ENCODE measurements around the gene CPN1.

DNA sequence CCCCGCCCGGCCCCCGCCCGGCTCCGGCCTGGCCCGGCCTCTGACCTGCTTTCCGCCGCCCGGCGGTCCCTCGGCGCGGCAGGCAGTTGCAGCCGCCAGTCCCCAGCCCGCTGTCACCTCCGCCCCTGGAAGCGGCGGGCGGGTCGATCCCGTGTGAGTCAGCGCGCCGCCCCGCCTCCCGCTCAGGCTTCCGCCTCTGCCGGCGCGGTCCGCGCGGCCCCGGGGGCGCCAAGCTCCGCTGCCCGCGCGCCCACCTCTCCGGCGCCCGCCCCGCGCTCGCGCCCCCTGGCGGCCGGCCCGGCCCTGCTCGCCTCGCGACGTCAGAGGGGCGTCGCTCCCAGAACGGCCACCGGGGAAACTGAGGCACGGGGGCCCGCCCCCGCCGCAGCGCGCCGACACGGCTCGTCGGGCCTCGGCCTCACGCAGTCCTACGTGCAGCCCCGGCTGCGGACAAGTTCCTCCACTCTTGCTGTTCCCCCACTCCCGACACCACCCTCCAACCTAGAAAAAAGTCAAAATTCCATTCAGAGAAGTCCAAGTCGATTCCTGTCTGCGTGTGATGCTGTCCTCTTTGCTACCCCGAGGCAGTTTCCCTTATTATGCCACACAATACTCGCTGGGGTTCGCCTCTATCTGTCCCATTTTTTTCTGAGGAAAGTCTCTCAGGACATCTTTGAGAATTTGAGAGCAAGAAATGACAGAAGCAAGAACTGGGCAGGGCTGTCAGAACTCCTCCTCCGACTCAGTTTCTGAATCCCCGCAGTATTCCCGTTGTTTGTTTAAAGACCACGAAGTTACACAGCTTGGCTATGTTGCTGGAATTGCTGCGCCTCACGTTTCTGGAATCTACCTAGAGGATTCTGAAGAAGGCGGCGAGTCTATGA lies 71.6 kb downstream of the CPN1 start, which contains the start of gene DNMBP:
- TF ChIP-seq, protein P1, sequence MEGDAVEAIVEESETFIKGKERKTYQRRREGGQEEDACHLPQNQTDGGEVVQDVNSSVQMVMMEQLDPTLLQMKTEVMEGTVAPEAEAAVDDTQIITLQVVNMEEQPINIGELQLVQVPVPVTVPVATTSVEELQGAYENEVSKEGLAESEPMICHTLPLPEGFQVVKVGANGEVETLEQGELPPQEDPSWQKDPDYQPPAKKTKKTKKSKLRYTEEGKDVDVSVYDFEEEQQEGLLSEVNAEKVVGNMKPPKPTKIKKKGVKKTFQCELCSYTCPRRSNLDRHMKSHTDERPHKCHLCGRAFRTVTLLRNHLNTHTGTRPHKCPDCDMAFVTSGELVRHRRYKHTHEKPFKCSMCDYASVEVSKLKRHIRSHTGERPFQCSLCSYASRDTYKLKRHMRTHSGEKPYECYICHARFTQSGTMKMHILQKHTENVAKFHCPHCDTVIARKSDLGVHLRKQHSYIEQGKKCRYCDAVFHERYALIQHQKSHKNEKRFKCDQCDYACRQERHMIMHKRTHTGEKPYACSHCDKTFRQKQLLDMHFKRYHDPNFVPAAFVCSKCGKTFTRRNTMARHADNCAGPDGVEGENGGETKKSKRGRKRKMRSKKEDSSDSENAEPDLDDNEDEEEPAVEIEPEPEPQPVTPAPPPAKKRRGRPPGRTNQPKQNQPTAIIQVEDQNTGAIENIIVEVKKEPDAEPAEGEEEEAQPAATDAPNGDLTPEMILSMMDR (conservative IDR thresholded peaks at IDR 0.05), result peak; percentile 70
- no peak; the same call in 1 of the 2 replicates for TF ChIP-seq ZFX (IDR thresholded peaks at IDR 0.05)
